Measurements from ENCODE around the gene HES7.

DNA sequence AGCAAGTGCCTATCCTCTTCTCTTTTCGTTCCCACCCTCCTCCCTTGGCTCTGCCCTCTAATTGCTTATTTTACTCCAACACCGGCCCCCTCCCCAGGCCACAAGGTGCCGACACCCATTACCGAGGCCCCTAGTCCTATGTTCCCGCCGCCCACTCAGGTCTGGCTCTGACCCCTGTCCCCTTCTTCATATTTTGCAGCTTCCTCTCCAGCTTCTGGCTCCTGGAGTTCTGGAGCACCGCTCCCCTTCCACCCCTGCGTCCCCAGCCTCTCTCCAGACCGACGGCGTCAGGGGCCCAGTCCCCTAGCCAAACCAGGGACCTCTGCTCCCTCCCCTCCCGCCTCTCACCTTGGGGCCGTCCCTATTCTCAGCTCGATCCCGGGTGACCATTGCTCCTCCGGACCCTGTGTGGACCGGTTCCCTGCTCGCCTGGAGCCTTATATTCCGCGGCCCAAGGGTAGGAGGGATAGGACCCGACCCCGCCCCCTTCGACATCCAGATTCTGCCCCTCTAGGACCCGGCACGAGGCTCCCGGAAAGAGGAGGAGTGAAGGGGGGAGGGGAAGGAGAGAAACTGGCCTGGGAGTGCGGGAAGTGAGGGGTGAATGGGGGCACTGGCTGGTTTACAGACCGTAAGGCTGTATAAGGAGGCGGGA, at the start of gene HES7:
- TF ChIP-seq, protein P1, sequence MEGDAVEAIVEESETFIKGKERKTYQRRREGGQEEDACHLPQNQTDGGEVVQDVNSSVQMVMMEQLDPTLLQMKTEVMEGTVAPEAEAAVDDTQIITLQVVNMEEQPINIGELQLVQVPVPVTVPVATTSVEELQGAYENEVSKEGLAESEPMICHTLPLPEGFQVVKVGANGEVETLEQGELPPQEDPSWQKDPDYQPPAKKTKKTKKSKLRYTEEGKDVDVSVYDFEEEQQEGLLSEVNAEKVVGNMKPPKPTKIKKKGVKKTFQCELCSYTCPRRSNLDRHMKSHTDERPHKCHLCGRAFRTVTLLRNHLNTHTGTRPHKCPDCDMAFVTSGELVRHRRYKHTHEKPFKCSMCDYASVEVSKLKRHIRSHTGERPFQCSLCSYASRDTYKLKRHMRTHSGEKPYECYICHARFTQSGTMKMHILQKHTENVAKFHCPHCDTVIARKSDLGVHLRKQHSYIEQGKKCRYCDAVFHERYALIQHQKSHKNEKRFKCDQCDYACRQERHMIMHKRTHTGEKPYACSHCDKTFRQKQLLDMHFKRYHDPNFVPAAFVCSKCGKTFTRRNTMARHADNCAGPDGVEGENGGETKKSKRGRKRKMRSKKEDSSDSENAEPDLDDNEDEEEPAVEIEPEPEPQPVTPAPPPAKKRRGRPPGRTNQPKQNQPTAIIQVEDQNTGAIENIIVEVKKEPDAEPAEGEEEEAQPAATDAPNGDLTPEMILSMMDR (IDR thresholded peaks at IDR 0.05; ENCODE audit: low read length), result no peak
- TF ChIP-seq EZH2 (IDR thresholded peaks at IDR 0.05; ENCODE audit: borderline replicate concordance, low read length), result no peak

All from OCI-LY1 (cell line).